IMR-90 (cell line): ENCODE results near the gene KCP.

Experiments used
- BHLHE40 ChIP-seq: fragments of 150-350 bp; IDR thresholded peaks from 2 replicates; pipeline ENCODE4 v1.6.1; 2016; ENCODE audit warnings: mild to moderate bottlenecking, low read depth, low read length
- CEBPB ChIP-seq: IDR thresholded peaks from 2 replicates; pipeline ENCODE4 v1.6.1; 2012; ENCODE audit warnings: low read depth, low read length, improper control_type of control experiment
- FOS ChIP-seq: fragments of 150-350 bp; IDR thresholded peaks from 2 replicates; pipeline ENCODE4 v1.6.1; 2016; ENCODE audit warnings: low read depth, low read length
- MAFK ChIP-seq: IDR thresholded peaks from 2 replicates; pipeline ENCODE4 v1.6.1; 2012; ENCODE audit warnings: low read depth, low read length, improper control_type of control experiment
- MAZ ChIP-seq: IDR thresholded peaks from 2 replicates; pipeline ENCODE4 v1.6.1; 2012; ENCODE audit warnings: low read depth, mild to moderate bottlenecking, low read length, improper control_type of control experiment, moderate library complexity, borderline replicate concordance
- MXI1 ChIP-seq: IDR thresholded peaks from 2 replicates; pipeline ENCODE4 v1.6.1; 2012; ENCODE audit warnings: low read depth, mild to moderate bottlenecking, low read length, moderate library complexity, borderline replicate concordance
- POLR2A ChIP-seq: IDR thresholded peaks from 2 replicates; pipeline ENCODE4 v1.6.1; 2012; ENCODE audit warnings: mild to moderate bottlenecking, low read depth, low read length
- RAD21 ChIP-seq: IDR thresholded peaks from 2 replicates; pipeline ENCODE4 v1.6.1; 2012; ENCODE audit warnings: low read length, improper control_type of control experiment
- RCOR1 ChIP-seq: IDR thresholded peaks from 2 replicates; pipeline ENCODE4 v1.6.1; 2012; ENCODE audit warnings: mild to moderate bottlenecking, low read length, improper control_type of control experiment; ENCODE audit not compliant: insufficient replicate concordance
- RFX5 ChIP-seq: IDR thresholded peaks from 2 replicates; pipeline ENCODE4 v1.8.0; 2012; ENCODE audit warnings: low read depth, mild to moderate bottlenecking, low read length, moderate library complexity
- SMC3 ChIP-seq: fragments of 150-350 bp; IDR thresholded peaks from 2 replicates; pipeline ENCODE4 v1.6.1; 2016; ENCODE audit warnings: low read depth, mild to moderate bottlenecking, antibody characterized with exemption, low read length, moderate library complexity
- TF ChIP-seq, protein P1 (sequence below): conservative IDR thresholded peaks from 2 replicates; pipeline ENCODE4 v1.5.1; 2012; ENCODE audit warnings: mild to moderate bottlenecking, low read depth, low read length, improper control_type of control experiment
- TF ChIP-seq, protein P2 (sequence below): fragments of 150-350 bp; IDR thresholded peaks from 2 replicates; pipeline ENCODE4 v1.6.1; 2017; ENCODE audit warnings: mild to moderate bottlenecking, antibody characterized with exemption, low read length, low read depth

DNA sequence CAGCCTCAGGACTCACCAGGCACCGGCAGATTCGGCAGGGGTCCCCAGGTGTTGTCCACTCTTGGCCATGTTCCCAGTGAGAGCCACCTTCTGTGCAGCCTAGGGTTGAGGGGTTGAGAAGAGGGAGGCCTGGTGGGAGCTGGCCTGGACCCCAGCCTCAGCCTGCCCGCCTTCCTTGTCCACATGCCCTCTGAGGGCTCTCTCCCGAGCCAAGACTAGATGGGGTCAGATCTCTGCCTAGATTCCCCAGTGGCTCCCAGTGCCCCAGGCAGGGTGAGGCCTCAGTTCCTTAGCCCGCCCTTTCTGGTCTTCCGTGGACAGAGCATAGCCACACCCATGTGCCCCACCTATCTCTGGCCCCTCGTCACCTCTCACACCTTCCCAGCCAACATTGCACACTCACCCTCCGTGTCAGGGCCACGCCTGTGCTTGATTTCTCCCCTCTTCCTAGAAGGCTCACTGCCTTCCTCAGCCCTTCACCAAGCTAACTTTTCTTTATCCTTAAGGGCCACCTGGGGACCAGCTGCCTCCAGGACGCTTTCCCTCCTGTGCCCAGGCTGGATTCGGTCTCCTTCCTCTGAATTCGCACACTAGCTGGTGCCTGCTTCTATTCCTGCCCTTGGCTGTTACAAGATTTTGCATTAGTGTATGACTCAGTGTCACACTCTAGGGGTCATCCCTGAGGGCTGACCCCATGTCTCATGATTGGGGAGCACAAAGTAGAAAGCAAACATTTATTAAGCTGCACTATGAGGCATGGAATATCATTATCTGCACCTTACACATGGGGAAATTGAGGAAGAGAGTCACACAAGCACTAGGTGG lies 7.5 kb downstream of the KCP start:
- TF ChIP-seq, protein P1, sequence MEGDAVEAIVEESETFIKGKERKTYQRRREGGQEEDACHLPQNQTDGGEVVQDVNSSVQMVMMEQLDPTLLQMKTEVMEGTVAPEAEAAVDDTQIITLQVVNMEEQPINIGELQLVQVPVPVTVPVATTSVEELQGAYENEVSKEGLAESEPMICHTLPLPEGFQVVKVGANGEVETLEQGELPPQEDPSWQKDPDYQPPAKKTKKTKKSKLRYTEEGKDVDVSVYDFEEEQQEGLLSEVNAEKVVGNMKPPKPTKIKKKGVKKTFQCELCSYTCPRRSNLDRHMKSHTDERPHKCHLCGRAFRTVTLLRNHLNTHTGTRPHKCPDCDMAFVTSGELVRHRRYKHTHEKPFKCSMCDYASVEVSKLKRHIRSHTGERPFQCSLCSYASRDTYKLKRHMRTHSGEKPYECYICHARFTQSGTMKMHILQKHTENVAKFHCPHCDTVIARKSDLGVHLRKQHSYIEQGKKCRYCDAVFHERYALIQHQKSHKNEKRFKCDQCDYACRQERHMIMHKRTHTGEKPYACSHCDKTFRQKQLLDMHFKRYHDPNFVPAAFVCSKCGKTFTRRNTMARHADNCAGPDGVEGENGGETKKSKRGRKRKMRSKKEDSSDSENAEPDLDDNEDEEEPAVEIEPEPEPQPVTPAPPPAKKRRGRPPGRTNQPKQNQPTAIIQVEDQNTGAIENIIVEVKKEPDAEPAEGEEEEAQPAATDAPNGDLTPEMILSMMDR = no peak
- TF ChIP-seq, protein P2, sequence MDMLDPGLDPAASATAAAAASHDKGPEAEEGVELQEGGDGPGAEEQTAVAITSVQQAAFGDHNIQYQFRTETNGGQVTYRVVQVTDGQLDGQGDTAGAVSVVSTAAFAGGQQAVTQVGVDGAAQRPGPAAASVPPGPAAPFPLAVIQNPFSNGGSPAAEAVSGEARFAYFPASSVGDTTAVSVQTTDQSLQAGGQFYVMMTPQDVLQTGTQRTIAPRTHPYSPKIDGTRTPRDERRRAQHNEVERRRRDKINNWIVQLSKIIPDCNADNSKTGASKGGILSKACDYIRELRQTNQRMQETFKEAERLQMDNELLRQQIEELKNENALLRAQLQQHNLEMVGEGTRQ = no peak
- TF ChIP-seq RAD21 (no peak), POLR2A (no peak), RCOR1 (no peak), CEBPB (no peak), SMC3 (no peak), RFX5 (no peak), FOS (no peak), MAZ (no peak), BHLHE40 (no peak), MXI1 (no peak), MAFK (no peak)
